Trophoblast cell (in vitro differentiated cells and primary cell): ENCODE results near the gene ANGPTL1.

Source experiments
- DNase-seq, 2 donors: peaks; one replicate each; pipeline ENCODE4 v3.0.0-alpha.2; 2016
- H2AFZ ChIP-seq: 2 replicates; pipeline ENCODE4 v1.6.1; 2013; ENCODE audit warnings: low read length, moderate library complexity, mild to moderate bottlenecking; ENCODE audit not compliant: insufficient read depth, poor library complexity
- H2AK5ac ChIP-seq: 2 replicates; pipeline ENCODE4 v1.6.1; 2013; ENCODE audit warnings: mild to moderate bottlenecking, low read length
- H2BK120ac ChIP-seq: 2 replicates; pipeline ENCODE4 v1.6.1; 2013; ENCODE audit warnings: low read length, mild to moderate bottlenecking, moderate library complexity; ENCODE audit not compliant: insufficient read depth, poor library complexity
- H2BK12ac ChIP-seq: 2 replicates; pipeline ENCODE4 v1.6.1; 2013; ENCODE audit warnings: mild to moderate bottlenecking, low read length, moderate library complexity
- H2BK5ac ChIP-seq: 2 replicates; pipeline ENCODE4 v1.6.1; 2013; ENCODE audit warnings: low read length, low read depth, moderate library complexity, mild to moderate bottlenecking; ENCODE audit not compliant: poor library complexity
- H3K14ac ChIP-seq: 2 replicates; pipeline ENCODE4 v1.6.1; 2013; ENCODE audit warnings: mild to moderate bottlenecking, low read length
- H3K18ac ChIP-seq: 2 replicates; pipeline ENCODE4 v1.6.1; 2013; ENCODE audit warnings: mild to moderate bottlenecking, low read length
- H3K23ac ChIP-seq: 2 replicates; pipeline ENCODE4 v1.6.1; 2013; ENCODE audit warnings: low read length
- H3K27ac ChIP-seq: 2 replicates; pipeline ENCODE4 v1.5.1; 2013; ENCODE audit warnings: low read depth, mild to moderate bottlenecking, inconsistent platforms, low read length, moderate library complexity
- H3K27me3 ChIP-seq: 2 replicates; pipeline ENCODE4 v1.6.1; 2013; ENCODE audit warnings: inconsistent platforms, mild to moderate bottlenecking, low read length, moderate library complexity; ENCODE audit not compliant: insufficient read depth
- H3K36me3 ChIP-seq, 2 experiments: 1 replicate in 1 of 2; 2 replicates in 1 of 2; pipeline ENCODE4 v1.6.1; 2013; ENCODE audit warnings: low read length in 2 of 2, mild to moderate bottlenecking in 2 of 2, moderate library complexity in 1 of 2; ENCODE audit not compliant: insufficient read depth in 2 of 2, control insufficient read depth in 1 of 2
- H3K4ac ChIP-seq: 2 replicates; pipeline ENCODE4 v1.6.1; 2013; ENCODE audit warnings: low read depth, mild to moderate bottlenecking, low read length, moderate library complexity
- H3K4me1 ChIP-seq, 2 experiments: 1 replicate in 1 of 2; 2 replicates in 1 of 2; pipeline ENCODE4 v1.6.1; 2013; ENCODE audit warnings: low read length in 2 of 2, mild to moderate bottlenecking in 2 of 2, moderate library complexity in 1 of 2; ENCODE audit not compliant: insufficient read depth in 2 of 2, control insufficient read depth in 1 of 2
- H3K4me2 ChIP-seq: 2 replicates; pipeline ENCODE4 v1.6.1; 2013; ENCODE audit warnings: inconsistent platforms, mild to moderate bottlenecking, low read length, moderate library complexity
- H3K4me3 ChIP-seq: 2 replicates; pipeline ENCODE4 v1.5.1; 2013; ENCODE audit warnings: mild to moderate bottlenecking, low read depth, low read length, inconsistent platforms
- H3K79me1 ChIP-seq: one replicate; pipeline ENCODE4 v1.6.1; 2013; ENCODE audit warnings: low read length
- H3K79me2 ChIP-seq: 2 replicates; pipeline ENCODE4 v1.6.1; 2013; ENCODE audit warnings: low read length, mild to moderate bottlenecking; ENCODE audit not compliant: control insufficient read depth, insufficient read depth, poor library complexity
- H3K9ac ChIP-seq: 2 replicates; pipeline ENCODE4 v1.6.1; 2013; ENCODE audit warnings: mild to moderate bottlenecking, low read length
- H3K9me3 ChIP-seq: 2 replicates; pipeline ENCODE4 v1.6.1; 2013; ENCODE audit warnings: low read depth, mild to moderate bottlenecking, control low read depth, inconsistent platforms, low read length; ENCODE audit not compliant: insufficient read depth
- H4K12ac ChIP-seq: 2 replicates; pipeline ENCODE4 v1.6.1; 2013; ENCODE audit warnings: low read depth, mild to moderate bottlenecking, low read length, moderate library complexity
- H4K8ac ChIP-seq: 2 replicates; pipeline ENCODE4 v1.6.1; 2013; ENCODE audit warnings: low read depth, mild to moderate bottlenecking, low read length, moderate library complexity
- H4K91ac ChIP-seq: one replicate; pipeline ENCODE4 v1.6.1; 2013; ENCODE audit warnings: low read depth, mild to moderate bottlenecking, low read length, moderate library complexity
- WGBS: extraction: QIAGEN DNeasy Blood & Tissue Kit; methylation state at CpG from one replicate; pipeline ENCODE4 v1.1.7; 2013; ENCODE audit warnings: missing lambda C conversion rate; ENCODE audit not compliant: insufficient read length, insufficient coverage; ENCODE audit errors: extremely low coverage; 5-methylcytosine and 5-hydroxymethylcytosine counted together

Gene ANGPTL1

DNA sequence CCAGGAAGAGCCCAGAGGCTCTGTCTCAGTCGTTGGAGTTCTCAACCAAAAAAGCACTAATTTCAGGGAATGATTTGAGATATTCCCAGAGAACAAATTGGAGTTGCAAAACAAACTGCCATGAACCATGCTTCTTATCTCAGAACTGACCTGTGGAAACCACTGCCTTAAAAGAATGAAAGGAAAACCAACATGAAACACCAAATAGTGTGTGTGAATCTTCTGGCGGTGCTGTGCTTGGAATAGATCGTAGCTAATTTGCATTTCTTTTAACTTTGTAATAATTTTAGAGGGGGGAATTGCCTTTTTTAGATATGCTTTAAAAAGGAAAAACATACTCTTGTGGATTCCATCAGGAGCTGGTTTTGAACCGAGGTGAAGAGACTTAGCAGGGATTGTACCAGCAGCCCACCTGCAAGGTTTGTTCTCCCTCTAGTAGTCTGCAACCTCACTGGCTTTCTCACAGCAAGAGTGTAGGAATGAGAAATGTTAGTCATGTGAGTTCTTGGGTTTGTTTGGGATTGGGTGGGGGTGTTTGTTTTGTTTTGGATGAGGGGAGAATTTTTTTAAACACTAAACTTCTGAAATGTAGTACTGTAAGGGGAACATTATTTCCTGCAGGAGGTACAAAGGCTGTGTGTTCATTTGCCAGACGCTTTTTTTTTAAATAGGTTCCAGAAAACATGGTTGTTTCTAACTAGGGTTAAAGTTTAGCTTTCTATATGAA is 45.7 kb upstream of the ANGPTL1 start:
- no peak overlapping the region for H2BK120ac ChIP-seq
- no peak overlapping the region for H4K91ac ChIP-seq
- H3K9me3 ChIP-seq = no peaks in the 10 kb centered on the region
- no peak for DNase-seq
- no peak overlapping the region for H3K27ac ChIP-seq
- peaks cover 0 to 3% of the 10 kb centered on the region in 2 experiments for H3K36me3 ChIP-seq
- no peak overlapping the region for H4K8ac ChIP-seq
- no peaks in the 10 kb centered on the region for H3K4me1 ChIP-seq
- no peaks in the 10 kb centered on the region for H3K27me3 ChIP-seq
- H3K4me2 ChIP-seq = no peak overlapping the region
- H3K18ac ChIP-seq = no peak overlapping the region
- H3K23ac ChIP-seq = peak overlapping the region; percentile 85
- H4K12ac ChIP-seq = no peak overlapping the region
- no peak overlapping the region for H3K4me3 ChIP-seq
- H2BK12ac ChIP-seq = no peak overlapping the region
- H2AFZ ChIP-seq = no peak overlapping the region
- H3K79me1 ChIP-seq = no peaks in the 10 kb centered on the region
- no CpG with 5 or more reads among the region's 5 CpGs for WGBS
- no peak overlapping the region for H3K9ac ChIP-seq
- no peak overlapping the region for H2AK5ac ChIP-seq
- H3K14ac ChIP-seq = no peak overlapping the region
- no peak overlapping the region for H2BK5ac ChIP-seq
- H3K79me2 ChIP-seq = no peaks in the 10 kb centered on the region
- H3K4ac ChIP-seq = no peak overlapping the region

- Histone ChIP-seq H3K9me3 (no peaks in the 10 kb centered on the region), H3K14ac (no peak overlapping the region), H3K4me1 (no peaks in the 10 kb centered on the region), H3K4me3 (no peak overlapping the region), H3K27me3 (no peaks in the 10 kb centered on the region), H3K79me2 (no peaks in the 10 kb centered on the region), H4K8ac (no peak overlapping the region), H2AFZ (no peak overlapping the region), H2BK12ac (no peak overlapping the region), H4K12ac (no peak overlapping the region), H3K18ac (no peak overlapping the region), H2BK120ac (no peak overlapping the region), H3K23ac (no peak overlapping the region), H3K4me2 (no peak overlapping the region), H3K9ac (no peak overlapping the region), H2AK5ac (no peak overlapping the region), H3K79me1 (no peaks in the 10 kb centered on the region), H2BK5ac (no peak overlapping the region), H3K36me3 (peaks cover 0 to 3% of the 10 kb centered on the region in 2 experiments), H4K91ac (no peak overlapping the region), H3K27ac (no peak overlapping the region), H3K4ac (no peak overlapping the region)
- WGBS = no CpG with 5 or more reads among the region's 2 CpGs
- DNase-seq = peak in 1 of 2 donors; percentile 18
These were observed 41.7 kb upstream of the ANGPTL1 start for GRCh38 chr1:178912597-178912996.

- Histone ChIP-seq H3K9me3 (no peaks in the 10 kb centered on the region), H3K36me3 (no peaks in the 10 kb centered on the region), H3K4me2 (no peak overlapping the region), H3K79me1 (no peaks in the 10 kb centered on the region), H3K79me2 (no peaks in the 10 kb centered on the region), H4K8ac (no peak overlapping the region), H3K23ac (no peak overlapping the region), H3K9ac (no peak overlapping the region), H2AK5ac (no peak overlapping the region), H2BK12ac (no peak overlapping the region), H3K14ac (no peak overlapping the region), H4K91ac (no peak overlapping the region), H3K4me1 (no peaks in the 10 kb centered on the region), H3K4me3 (no peak overlapping the region), H3K18ac (no peak overlapping the region), H2BK120ac (no peak overlapping the region), H3K27me3 (no peaks in the 10 kb centered on the region), H2BK5ac (no peak overlapping the region), H3K4ac (no peak overlapping the region), H2AFZ (no peak overlapping the region), H3K27ac (no peak overlapping the region), H4K12ac (no peak overlapping the region)
- no CpG with 5 or more reads among the region's 1 CpG for whole genome bisulfite sequencing
- DNase-seq = no peak
These were observed 39.1 kb upstream of the ANGPTL1 start for GRCh38 chr1:178910023-178910422.

- Histone ChIP-seq H3K4me1 (no peaks in the 10 kb centered on the region), H3K79me1 (no peaks in the 10 kb centered on the region), H2AK5ac (no peak overlapping the region), H4K8ac (no peak overlapping the region), H3K23ac (no peak overlapping the region), H2BK5ac (no peak overlapping the region), H2BK120ac (no peak overlapping the region), H3K14ac (no peak overlapping the region), H4K12ac (no peak overlapping the region), H3K79me2 (no peaks in the 10 kb centered on the region), H2AFZ (no peak overlapping the region), H3K4me3 (no peak overlapping the region), H2BK12ac (no peak overlapping the region), H3K4ac (no peak overlapping the region), H3K27ac (no peak overlapping the region), H3K27me3 (no peaks in the 10 kb centered on the region), H3K36me3 (no peaks in the 10 kb centered on the region), H4K91ac (no peak overlapping the region), H3K9me3 (no peaks in the 10 kb centered on the region), H3K18ac (no peak overlapping the region), H3K4me2 (no peak overlapping the region), H3K9ac (no peak overlapping the region)
- no CpG with 5 or more reads among the region's 1 CpG for WGBS
- DNase-seq = no peak
These were observed 37.5 kb upstream of the ANGPTL1 start for GRCh38 chr1:178908358-178908757.
